GM12891 (cell line): ENCODE data around the gene XIST.
"Not testable (repeated sequence)": the region's sequence is repeated elsewhere in the genome, so short reads cannot be mapped to it uniquely, and the experiment has no call there.

ENCODE experiments used
- POLR2A ChIP-seq: IDR thresholded peaks from 2 replicates; pipeline ENCODE4 v1.6.1; 2011; ENCODE audit warnings: low read depth, low read length, control low read depth
- POLR2AphosphoS5 ChIP-seq: IDR thresholded peaks from 2 replicates; pipeline ENCODE4 v1.6.1; 2011; ENCODE audit warnings: low read depth, low read length, control low read depth
- POU2F2 ChIP-seq: IDR thresholded peaks from 2 replicates; pipeline ENCODE4 v1.6.1; 2011; ENCODE audit warnings: low read depth, mild to moderate bottlenecking, control low read depth, low read length, moderate library complexity
- TAF1 ChIP-seq: IDR thresholded peaks from 2 replicates; pipeline ENCODE4 v1.6.1; 2011; ENCODE audit warnings: low read depth, low read length, control low read depth

DNA sequence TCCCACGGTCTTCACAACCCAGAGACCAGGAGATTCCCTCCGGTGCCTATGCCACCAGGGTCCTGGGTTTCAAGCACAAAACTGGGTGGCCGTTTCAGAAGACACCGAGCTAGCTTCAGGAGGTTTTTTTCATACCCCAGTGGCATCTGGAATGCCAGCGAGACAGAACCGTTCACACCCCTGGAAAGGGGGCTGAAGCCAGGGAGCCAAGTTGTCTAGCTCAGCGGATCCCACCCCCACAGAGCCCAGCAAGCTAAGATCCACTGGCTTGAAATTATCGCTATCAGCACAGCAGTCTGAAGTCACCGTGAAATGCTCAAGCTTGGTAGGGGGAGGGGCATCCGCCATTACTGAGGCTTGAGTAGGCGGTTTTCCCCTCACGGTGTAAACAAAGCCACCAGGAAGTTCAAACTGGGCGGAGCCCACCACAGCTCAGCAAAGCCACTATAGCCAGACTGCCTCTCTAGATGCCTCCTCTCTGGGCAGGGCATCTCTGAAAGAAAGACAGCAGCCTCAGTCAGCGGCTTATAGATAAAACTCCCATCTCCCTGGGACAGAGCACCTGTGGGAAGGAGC lies 40.1 kb upstream of the XIST start:
- not testable (repeated sequence) for TF ChIP-seq POU2F2, TAF1, POLR2A, POLR2AphosphoS5
